SU-DHL-6 (cell line): ENCODE results near the gene ZNF200.
"Not testable (repeated sequence)": the region's sequence is repeated elsewhere in the genome, so short reads cannot be mapped to it uniquely, and the experiment has no call there.

Experiments
- H2AFZ ChIP-seq: fragments of 200-600 bp; sonication (generic); 2 replicates; pipeline ENCODE4 v1.6.1; 2014; ENCODE audit warnings: low read depth, mild to moderate bottlenecking, moderate library complexity, mixed read lengths, antibody characterized with exemption, low read length; ENCODE audit not compliant: severe bottlenecking
- H3F3A ChIP-seq: fragments of 200-600 bp; shearing (Covaris generic); 2 replicates; pipeline ENCODE4 v1.6.0; 2016; ENCODE audit warnings: antibody characterized with exemption, mild to moderate bottlenecking; ENCODE audit not compliant: insufficient read depth
- H3K27ac ChIP-seq: fragments of 200-600 bp; sonication (generic); 2 replicates; pipeline ENCODE4 v1.5.1; 2016; ENCODE audit warnings: low read depth, mild to moderate bottlenecking, low read length, moderate library complexity, mixed read lengths
- H3K27me3 ChIP-seq: fragments of 200-600 bp; sonication (generic), shearing (Covaris generic); 2 replicates; pipeline ENCODE4 v1.6.0; 2014; ENCODE audit warnings: mild to moderate bottlenecking, low read length
- H3K36me3 ChIP-seq: fragments of 200-600 bp; sonication (generic); 2 replicates; pipeline ENCODE4 v1.6.1; 2014; ENCODE audit warnings: mild to moderate bottlenecking, low read length, mixed read lengths
- H3K4me2 ChIP-seq: fragments of 300-600, 200-600 bp; shearing (Covaris generic), sonication (generic); 2 replicates; pipeline ENCODE4 v1.6.0; 2014; ENCODE audit warnings: low read length, low read depth, mild to moderate bottlenecking; ENCODE audit not compliant: poor library complexity, severe bottlenecking
- H3K4me3 ChIP-seq: fragments of 200-600 bp; sonication (generic); 2 replicates; pipeline ENCODE4 v1.5.1; 2014; ENCODE audit warnings: antibody characterized with exemption, low read length, mild to moderate bottlenecking, mixed read lengths; ENCODE audit not compliant: insufficient read depth, poor library complexity, severe bottlenecking
- H3K79me2 ChIP-seq: fragments of 200-600 bp; sonication (generic); 2 replicates; pipeline ENCODE4 v1.6.1; 2014; ENCODE audit warnings: mild to moderate bottlenecking, low read length, moderate library complexity; ENCODE audit not compliant: insufficient read depth
- H3K9ac ChIP-seq: fragments of 200-600 bp; sonication (generic); 2 replicates; pipeline ENCODE4 v1.7.0; 2014; ENCODE audit warnings: mild to moderate bottlenecking, low read length
- H3K9me2 ChIP-seq: fragments of 200-600 bp; sonication (generic); replicated peaks from 2 replicates; pipeline ENCODE4 v1.6.1; 2014; ENCODE audit warnings: low read length; ENCODE audit not compliant: insufficient read depth
- H3K9me3 ChIP-seq: fragments of 200-600 bp; sonication (generic); 2 replicates; pipeline ENCODE4 v1.6.1; 2014; ENCODE audit warnings: low read length, mixed read lengths; ENCODE audit not compliant: insufficient read depth
- H4K20me1 ChIP-seq: fragments of 200-600 bp; sonication (generic); 2 replicates; pipeline ENCODE4 v1.6.1; 2014; ENCODE audit warnings: low read depth, mild to moderate bottlenecking, antibody characterized with exemption, low read length, moderate library complexity, mixed read lengths
- EZH2phosphoT487 ChIP-seq: fragments of 200-600 bp; sonication (generic), shearing (Covaris generic); conservative IDR thresholded peaks from 2 replicates; pipeline ENCODE4 v1.6.1; 2018; ENCODE audit warnings: mild to moderate bottlenecking, antibody characterized with exemption, low read length, moderate library complexity, mixed read lengths
- TF ChIP-seq, protein P1 (sequence below): fragments of 200-600 bp; sonication (generic); IDR thresholded peaks from one replicate; pipeline ENCODE4 v1.5.1; 2017; ENCODE audit warnings: antibody characterized with exemption, mild to moderate bottlenecking, low read length, moderate library complexity; ENCODE audit not compliant: insufficient read depth, poor library complexity, severe bottlenecking

ZNF200 gene

GRCh38 chr16:3183445-3184139 lies 51.4 kb downstream of the ZNF200 start:
- no peaks in the 10 kb centered on the region for H3F3A ChIP-seq
- no peak overlapping the region for H3K4me3 ChIP-seq
- H4K20me1 ChIP-seq, result no peaks in the 10 kb centered on the region
- no peak overlapping the region for H3K9ac ChIP-seq
- no peak overlapping the region for H2AFZ ChIP-seq
- no peaks in the 10 kb centered on the region for H3K27me3 ChIP-seq
- no peak overlapping the region for H3K27ac ChIP-seq
- no peaks in the 10 kb centered on the region for H3K36me3 ChIP-seq
- no peak overlapping the region for H3K4me2 ChIP-seq
- H3K79me2 ChIP-seq, result no peaks in the 10 kb centered on the region
- no peaks in the 10 kb centered on the region for H3K9me3 ChIP-seq
- H3K9me2 ChIP-seq, result no peaks in the 10 kb centered on the region
- TF ChIP-seq, protein P1, sequence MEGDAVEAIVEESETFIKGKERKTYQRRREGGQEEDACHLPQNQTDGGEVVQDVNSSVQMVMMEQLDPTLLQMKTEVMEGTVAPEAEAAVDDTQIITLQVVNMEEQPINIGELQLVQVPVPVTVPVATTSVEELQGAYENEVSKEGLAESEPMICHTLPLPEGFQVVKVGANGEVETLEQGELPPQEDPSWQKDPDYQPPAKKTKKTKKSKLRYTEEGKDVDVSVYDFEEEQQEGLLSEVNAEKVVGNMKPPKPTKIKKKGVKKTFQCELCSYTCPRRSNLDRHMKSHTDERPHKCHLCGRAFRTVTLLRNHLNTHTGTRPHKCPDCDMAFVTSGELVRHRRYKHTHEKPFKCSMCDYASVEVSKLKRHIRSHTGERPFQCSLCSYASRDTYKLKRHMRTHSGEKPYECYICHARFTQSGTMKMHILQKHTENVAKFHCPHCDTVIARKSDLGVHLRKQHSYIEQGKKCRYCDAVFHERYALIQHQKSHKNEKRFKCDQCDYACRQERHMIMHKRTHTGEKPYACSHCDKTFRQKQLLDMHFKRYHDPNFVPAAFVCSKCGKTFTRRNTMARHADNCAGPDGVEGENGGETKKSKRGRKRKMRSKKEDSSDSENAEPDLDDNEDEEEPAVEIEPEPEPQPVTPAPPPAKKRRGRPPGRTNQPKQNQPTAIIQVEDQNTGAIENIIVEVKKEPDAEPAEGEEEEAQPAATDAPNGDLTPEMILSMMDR, result no peak
- no peak for TF ChIP-seq EZH2phosphoT487

GRCh38 chr16:3182608-3183444 lies 52.1 kb downstream of the ZNF200 start:
- Histone ChIP-seq H3K27ac (no peak overlapping the region), H3K9ac (no peak overlapping the region), H2AFZ (no peak overlapping the region)

DNA sequence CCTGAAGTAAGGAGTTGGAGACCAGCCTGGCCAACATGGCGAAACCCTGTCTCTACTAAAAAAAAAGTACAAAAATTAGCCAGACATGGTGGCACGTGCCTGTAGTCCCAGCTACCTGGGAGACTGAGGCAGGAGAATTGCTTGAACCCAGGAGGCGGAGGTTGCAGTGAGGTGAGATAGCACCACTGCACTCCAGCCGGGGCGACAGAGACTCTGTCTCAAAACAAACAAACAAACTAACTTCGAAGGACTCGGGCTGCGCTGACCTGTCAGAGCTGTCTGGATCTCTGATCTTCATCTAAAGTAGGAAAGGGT lies 52.7 kb downstream of the ZNF200 start:
- not testable (repeated sequence) for H3K9me2 ChIP-seq, H3K4me2 ChIP-seq, H3K27ac ChIP-seq, H3K9ac ChIP-seq, H3K27me3 ChIP-seq, H4K20me1 ChIP-seq, H3K9me3 ChIP-seq, H3K4me3 ChIP-seq, H3K79me2 ChIP-seq, H2AFZ ChIP-seq, H3F3A ChIP-seq, H3K36me3 ChIP-seq

More at GRCh38 chr16:3182608-3183444, 52.1 kb downstream of the ZNF200 start:
- no peaks in the 10 kb centered on the region for H3K9me3 ChIP-seq
- H3K27me3 ChIP-seq, result no peaks in the 10 kb centered on the region
- H3F3A ChIP-seq, result no peaks in the 10 kb centered on the region
- no peaks in the 10 kb centered on the region for H3K79me2 ChIP-seq
- no peaks in the 10 kb centered on the region for H4K20me1 ChIP-seq
- no peak overlapping the region for H3K4me2 ChIP-seq
- TF ChIP-seq, protein P1, result no peak
- TF ChIP-seq EZH2phosphoT487, result no peak
- no peaks in the 10 kb centered on the region for H3K9me2 ChIP-seq
- no peaks in the 10 kb centered on the region for H3K36me3 ChIP-seq
- H3K4me3 ChIP-seq, result no peak overlapping the region

DNA sequence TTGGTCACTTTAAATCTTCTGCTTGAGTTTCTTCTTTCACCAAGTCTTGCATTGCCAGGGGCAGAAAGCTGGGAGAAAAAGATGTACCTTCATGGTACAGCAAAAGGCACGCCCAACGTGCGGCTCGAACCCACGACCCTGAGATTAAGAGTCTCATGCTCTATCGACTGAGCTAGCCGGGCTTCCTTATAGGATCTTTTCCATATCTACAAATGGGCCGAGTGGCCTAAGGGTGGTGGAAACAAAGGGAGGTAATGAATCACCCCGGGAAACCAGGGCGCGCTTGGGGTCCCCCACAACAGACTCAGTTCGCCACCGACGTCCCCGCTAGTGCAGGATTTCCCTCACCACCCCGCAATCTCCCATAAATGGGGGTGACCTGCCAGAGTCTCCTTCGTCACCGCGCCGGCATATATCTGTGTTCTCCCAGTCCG lies 54.5 kb downstream of the ZNF200 start:
- Histone ChIP-seq H3K9me3 (no peaks in the 10 kb centered on the region), H3K9ac (no peak overlapping the region), H3K9me2 (no peaks in the 10 kb centered on the region), H3K79me2 (no peaks in the 10 kb centered on the region), H4K20me1 (no peaks in the 10 kb centered on the region), H2AFZ (no peak overlapping the region), H3K27ac (no peak overlapping the region), H3K4me2 (no peak overlapping the region), H3F3A (no peaks in the 10 kb centered on the region), H3K4me3 (no peak overlapping the region), H3K27me3 (no peaks in the 10 kb centered on the region), H3K36me3 (no peaks in the 10 kb centered on the region)
- TF ChIP-seq, protein P1, result no peak
- no peak for TF ChIP-seq EZH2phosphoT487
